Cerebellar nuclear complex (tissue), 1 donor: Measurements from ENCODE around the gene C1orf21.

ENCODE experiments used
- DNase-seq, 2 experiments: peaks; one replicate each; lab custom pipeline; 2025; lab: John Stamatoyannopoulos, UW

Gene C1orf21

GRCh38 chr1:184412472-184412871, 25.6 kb downstream of the C1orf21 start:
- DNase-seq: no peak

GRCh38 chr1:184416481-184416880, 29.7 kb downstream of the C1orf21 start:
- no peak for DNase-seq

GRCh38 chr1:184416946-184417345, 30.1 kb downstream of the C1orf21 start:
- no peak for DNase-seq

- DNase-seq: no peak
Observed at GRCh38 chr1:184417916-184418315, 31.1 kb downstream of the C1orf21 start.

GRCh38 chr1:184418652-184419349, 32.0 kb downstream of the C1orf21 start:
- no peak for DNase-seq

- DNase-seq: no peak
Observed at GRCh38 chr1:184419350-184420161, 32.7 kb downstream of the C1orf21 start.

- no peak for DNase-seq
Observed at GRCh38 chr1:184422490-184423233, 35.8 kb downstream of the C1orf21 start.

GRCh38 chr1:184423649-184424048, 36.8 kb downstream of the C1orf21 start:
- no peak for DNase-seq

- DNase-seq: no peak
Observed at GRCh38 chr1:184424157-184424556, 37.3 kb downstream of the C1orf21 start.

GRCh38 chr1:184424945-184425344, 38.1 kb downstream of the C1orf21 start:
- DNase-seq: no peak

GRCh38 chr1:184425449-184426277, 38.8 kb downstream of the C1orf21 start:
- no peak for DNase-seq

GRCh38 chr1:184426278-184426674, 39.4 kb downstream of the C1orf21 start:
- no peak for DNase-seq

- no peak for DNase-seq
Observed at GRCh38 chr1:184427722-184428121, 40.9 kb downstream of the C1orf21 start.

GRCh38 chr1:184428604-184429003, 41.8 kb downstream of the C1orf21 start:
- no peak for DNase-seq

GRCh38 chr1:184429335-184429734, 42.5 kb downstream of the C1orf21 start:
- no peak for DNase-seq

GRCh38 chr1:184433956-184434502, 47.2 kb downstream of the C1orf21 start:
- DNase-seq: no peak

- DNase-seq: no peak
Observed at GRCh38 chr1:184437291-184437690, 50.5 kb downstream of the C1orf21 start.

- DNase-seq: no peak
Observed at GRCh38 chr1:184438363-184438762, 51.5 kb downstream of the C1orf21 start.

GRCh38 chr1:184442260-184442659, 55.4 kb downstream of the C1orf21 start:
- no peak for DNase-seq

- no peak for DNase-seq
Observed at GRCh38 chr1:184443201-184443600, 56.4 kb downstream of the C1orf21 start.

GRCh38 chr1:184443624-184444023, 56.8 kb downstream of the C1orf21 start:
- DNase-seq: no peak
